IPS-11a (cell line): ENCODE results near the gene HS6ST1.

Source experiments
- H3K4me3 ChIP-seq: one replicate; pipeline ENCODE4 v1.5.1; 2013; ENCODE audit warnings: low read depth, low read length, control low read depth

Gene HS6ST1

GRCh38 chr2:128300151-128301020, 18.3 kb downstream of the HS6ST1 start:
- H3K4me3 ChIP-seq = no peak overlapping the region

GRCh38 chr2:128299628-128300027, 19.0 kb downstream of the HS6ST1 start:
- H3K4me3 ChIP-seq = no peak overlapping the region

- H3K4me3 ChIP-seq = no peak overlapping the region
Observed at GRCh38 chr2:128298846-128299507, 19.7 kb downstream of the HS6ST1 start.

- no peak overlapping the region for H3K4me3 ChIP-seq
Observed at GRCh38 chr2:128298286-128298685, 20.4 kb downstream of the HS6ST1 start.

- H3K4me3 ChIP-seq = no peak overlapping the region
Observed at GRCh38 chr2:128293870-128294455, 24.7 kb downstream of the HS6ST1 start.

GRCh38 chr2:128293426-128293755, 25.3 kb downstream of the HS6ST1 start:
- H3K4me3 ChIP-seq = no peak overlapping the region

GRCh38 chr2:128292599-128293425, 25.9 kb downstream of the HS6ST1 start:
- H3K4me3 ChIP-seq = no peak overlapping the region

- no peak overlapping the region for H3K4me3 ChIP-seq
Observed at GRCh38 chr2:128291844-128292598, 26.6 kb downstream of the HS6ST1 start.

GRCh38 chr2:128291161-128291843, 27.4 kb downstream of the HS6ST1 start:
- no peak overlapping the region for H3K4me3 ChIP-seq

- H3K4me3 ChIP-seq = no peak overlapping the region
Observed at GRCh38 chr2:128290356-128290755, 28.3 kb downstream of the HS6ST1 start.

GRCh38 chr2:128289439-128289838, 29.2 kb downstream of the HS6ST1 start:
- H3K4me3 ChIP-seq = no peak overlapping the region

- no peak overlapping the region for H3K4me3 ChIP-seq
Observed at GRCh38 chr2:128288781-128289180, 29.9 kb downstream of the HS6ST1 start.

GRCh38 chr2:128287780-128288735, 30.6 kb downstream of the HS6ST1 start:
- no peak overlapping the region for H3K4me3 ChIP-seq

- no peak overlapping the region for H3K4me3 ChIP-seq
Observed at GRCh38 chr2:128286905-128287779, 31.5 kb downstream of the HS6ST1 start.

GRCh38 chr2:128286011-128286721, 32.5 kb downstream of the HS6ST1 start:
- no peak overlapping the region for H3K4me3 ChIP-seq

GRCh38 chr2:128285329-128285931, 33.2 kb downstream of the HS6ST1 start:
- H3K4me3 ChIP-seq = no peak overlapping the region

- H3K4me3 ChIP-seq = no peak overlapping the region
Observed at GRCh38 chr2:128284841-128285240, 33.8 kb downstream of the HS6ST1 start.
